DMS79 (cell line): Measurements from ENCODE around the gene ADAT2.

Experiments
- DNase-seq: peaks from one replicate; lab custom pipeline; 2025; lab: John Stamatoyannopoulos, UW

ADAT2 gene

GRCh38 chr6:143397227-143398222 is 53.0 kb downstream of the ADAT2 start:
- no peak for DNase-seq

GRCh38 chr6:143396497-143397226 is 53.8 kb downstream of the ADAT2 start:
- DNase-seq: no peak

- DNase-seq: no peak
Measured at GRCh38 chr6:143395699-143396098, 54.8 kb downstream of the ADAT2 start.

- no peak for DNase-seq
Measured at GRCh38 chr6:143394389-143394788, 56.1 kb downstream of the ADAT2 start.

- no peak for DNase-seq
Measured at GRCh38 chr6:143390278-143390677, 60.2 kb downstream of the ADAT2 start.

GRCh38 chr6:143385636-143386035 is 64.9 kb downstream of the ADAT2 start:
- no peak for DNase-seq

- no peak for DNase-seq
Measured at GRCh38 chr6:143376861-143377260, 73.6 kb downstream of the ADAT2 start.

- DNase-seq: no peak
Measured at GRCh38 chr6:143376375-143376774, 74.1 kb downstream of the ADAT2 start.

GRCh38 chr6:143375022-143375585 is 75.4 kb downstream of the ADAT2 start:
- no peak for DNase-seq

- DNase-seq: no peak
Measured at GRCh38 chr6:143374014-143374413, 76.5 kb downstream of the ADAT2 start.
